CD4-positive, alpha-beta T cell treated with Interleukin-17A for 4 hours (primary cell): ENCODE measurements around the gene SDF4.

Experiments used
- DNase-seq: peaks from one replicate; pipeline ENCODE4 v3.0.0-alpha.2; 2020; ENCODE audit warnings: mixed read lengths

Gene SDF4

DNA sequence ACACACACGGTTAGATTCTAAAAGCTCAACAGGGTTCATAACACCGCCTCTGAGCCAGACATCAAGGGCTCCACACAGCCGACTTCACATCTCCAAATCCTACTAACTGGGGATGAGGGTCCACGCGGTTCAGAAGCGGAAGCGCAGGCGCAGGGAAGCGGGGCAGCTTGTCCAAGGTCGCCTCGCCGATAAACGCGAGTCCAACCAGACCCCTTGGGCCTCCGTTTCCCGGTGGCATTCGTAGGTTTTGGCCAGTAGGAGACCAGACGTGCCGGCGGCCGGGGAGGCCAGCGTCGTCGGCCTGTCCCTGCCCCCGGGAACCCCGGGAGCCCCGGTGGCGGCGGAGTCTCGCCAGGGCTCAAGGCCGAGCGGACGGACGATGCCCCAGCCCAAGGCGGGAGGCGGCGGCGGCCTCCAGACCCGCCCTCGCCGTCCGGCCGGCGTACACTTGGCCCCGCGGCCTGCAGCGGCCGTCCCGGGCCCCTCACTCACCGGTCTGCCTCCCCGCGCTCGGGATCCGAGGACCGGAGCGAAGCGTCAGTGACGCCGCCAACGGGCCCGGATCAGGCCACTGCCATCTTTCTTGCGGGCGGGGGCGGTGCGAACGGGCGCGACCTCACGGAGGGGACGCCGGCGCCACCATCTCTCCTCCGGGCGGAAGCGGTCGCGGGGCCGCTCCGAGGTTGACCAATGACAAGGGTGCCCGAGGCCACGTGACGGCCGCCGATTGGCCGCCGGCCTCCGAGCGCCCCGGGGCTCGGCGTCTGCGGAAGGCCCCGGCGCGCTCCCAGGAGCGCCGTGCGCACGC is at the start of gene SDF4:
Gene SDF4 (minus strand): TSS at position 602 of the 808 bp plus-strand sequence. CDS start 3,229 bp downstream, outside the sequence.
- DNase-seq, result peak; percentile 96

GRCh38 chr1:1280782-1281481 is 49.1 kb upstream of the SDF4 start:
- no peak for DNase-seq

GRCh38 chr1:1279028-1279427 is 47.2 kb upstream of the SDF4 start:
- DNase-seq, result no peak

DNA sequence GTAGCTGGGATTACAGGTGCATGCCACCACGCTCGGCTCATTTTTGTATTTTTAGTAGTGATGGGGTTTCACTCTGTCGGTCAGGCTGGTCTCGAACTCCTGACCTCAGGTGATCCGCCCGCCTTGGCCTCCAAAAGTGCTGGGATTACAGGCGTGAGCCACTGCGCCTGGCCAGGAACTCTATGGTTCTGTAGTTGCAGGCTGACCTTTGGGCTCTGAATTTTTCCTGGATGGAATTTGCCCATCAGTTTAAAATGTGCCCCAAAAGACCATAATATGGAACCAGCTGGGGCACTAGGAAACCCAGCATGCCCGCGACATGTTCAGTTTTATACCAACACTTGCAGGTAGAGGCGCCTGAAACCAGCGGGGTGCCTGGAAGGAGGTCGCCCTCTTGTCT is 46.8 kb upstream of the SDF4 start:
- no peak for DNase-seq

DNA sequence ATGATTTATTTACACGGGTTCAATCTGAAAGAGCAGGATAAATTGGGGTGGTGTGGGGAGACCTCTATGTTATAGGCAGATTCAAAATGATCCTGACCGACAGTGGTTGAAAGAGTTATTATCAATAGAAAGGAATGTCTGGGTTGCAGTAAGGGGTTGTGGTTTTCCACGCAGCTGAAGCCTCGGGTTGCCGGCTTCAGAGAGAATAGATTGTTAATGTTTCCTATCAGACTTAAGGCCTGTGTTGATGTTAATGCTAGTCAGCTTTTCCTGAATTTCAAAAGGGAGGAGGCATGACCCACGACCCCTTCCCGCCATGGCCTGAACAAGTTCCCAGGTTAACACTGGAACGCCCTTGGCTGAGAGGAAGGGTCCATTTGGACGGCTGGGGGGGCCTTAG is 44.0 kb upstream of the SDF4 start:
- DNase-seq, result no peak

DNA sequence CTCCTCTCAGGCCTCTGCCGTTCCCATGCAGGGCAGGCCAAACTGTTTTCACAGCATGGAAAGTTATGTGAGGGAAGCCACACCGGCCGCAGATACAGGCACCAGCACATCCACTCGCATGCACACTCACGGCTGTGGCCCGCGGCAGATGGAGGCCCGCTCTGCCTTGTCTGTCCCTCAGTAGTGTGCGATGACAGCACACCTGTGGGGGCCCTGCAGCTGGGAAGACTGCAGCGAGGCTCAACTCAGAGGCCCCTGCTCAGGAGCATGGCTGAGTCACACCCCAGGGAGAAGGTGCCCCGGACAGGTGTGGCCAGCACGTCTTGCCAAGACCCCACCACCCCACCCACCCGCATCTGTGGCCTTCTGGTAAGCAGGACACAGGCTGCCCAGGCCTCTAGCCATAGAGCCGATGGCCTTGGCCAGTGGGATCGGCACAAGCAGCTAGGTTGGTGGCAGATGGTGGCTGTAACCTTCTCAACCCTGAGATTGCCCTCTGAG is 43.2 kb upstream of the SDF4 start:
- no peak for DNase-seq

GRCh38 chr1:1274299-1274930 is 42.6 kb upstream of the SDF4 start:
- no peak for DNase-seq

DNA sequence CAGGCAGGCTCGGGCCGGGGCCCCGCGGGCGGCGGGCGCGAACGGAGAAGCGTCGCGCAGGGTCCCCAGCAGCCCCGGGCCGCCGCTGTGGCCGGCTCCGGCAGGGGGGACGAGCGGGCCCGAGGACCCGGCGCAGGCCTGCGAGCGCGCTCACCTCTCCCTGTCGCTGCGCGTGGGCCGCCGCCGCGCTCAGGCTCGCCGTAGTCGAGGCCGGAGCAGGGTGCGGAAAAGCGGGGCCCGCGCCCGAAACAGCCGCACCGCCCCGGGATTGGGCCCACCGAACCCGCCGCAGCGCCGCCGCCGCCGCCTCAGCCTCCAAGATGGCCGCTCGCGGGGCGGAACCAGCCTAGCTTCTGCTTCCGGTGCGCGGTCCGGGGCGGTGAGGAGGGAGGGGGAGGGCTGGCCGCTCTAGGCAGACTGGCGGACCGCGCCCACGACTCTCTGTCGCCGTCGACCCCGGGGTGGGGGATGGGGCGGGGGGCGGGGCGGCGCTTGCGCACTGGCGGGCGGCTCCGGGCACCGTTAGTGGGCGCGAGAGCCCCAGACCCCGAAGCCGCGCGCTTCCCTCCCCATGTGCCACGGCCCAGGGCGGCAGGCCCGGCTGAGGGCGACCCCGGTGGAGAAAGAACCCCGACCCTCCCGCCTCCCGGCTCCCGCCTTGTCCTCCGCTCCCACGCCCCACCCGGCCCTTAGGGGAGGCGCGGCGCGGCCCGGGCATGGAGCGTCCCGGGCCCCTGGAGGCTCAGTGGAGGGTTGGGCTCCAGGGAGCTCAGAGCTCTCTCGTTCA is 41.9 kb upstream of the SDF4 start, which contains the start of gene UBE2J2:
Gene UBE2J2 (minus strand): TSS at position 343 of the 787 bp plus-strand sequence. CDS start 5,862 bp downstream, outside the sequence.
- peak; percentile 95 for DNase-seq

GRCh38 chr1:1273209-1273511 is 41.4 kb upstream of the SDF4 start:
- DNase-seq, result no peak

GRCh38 chr1:1272341-1273208 is 40.8 kb upstream of the SDF4 start:
- peak; percentile 13 for DNase-seq

DNA sequence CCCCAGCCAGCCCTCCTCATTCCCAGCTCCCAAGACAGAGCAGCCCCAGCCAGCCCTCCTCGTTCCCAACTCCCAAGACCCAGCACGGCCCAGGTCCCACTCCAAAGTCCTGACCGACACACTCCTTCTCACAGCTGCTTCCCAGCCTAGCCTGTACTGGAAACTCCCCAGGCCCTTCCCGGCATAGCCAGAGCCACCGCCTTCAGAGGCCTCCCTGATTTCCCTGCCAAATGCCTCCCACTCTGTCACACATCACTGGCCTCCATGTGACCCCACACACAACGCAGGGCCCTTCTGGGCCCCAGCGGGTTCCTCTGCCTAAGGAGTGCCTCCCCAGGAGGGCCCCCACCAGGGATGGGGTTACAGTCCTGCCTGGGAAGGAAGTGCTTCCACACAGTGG is 39.0 kb upstream of the SDF4 start:
- DNase-seq, result no peak

GRCh38 chr1:1268284-1268682 is 36.5 kb upstream of the SDF4 start:
- no peak for DNase-seq

GRCh38 chr1:1267488-1268283 is 35.9 kb upstream of the SDF4 start:
- DNase-seq, result no peak

GRCh38 chr1:1264868-1265272 is 33.1 kb upstream of the SDF4 start:
- DNase-seq, result peak; percentile 26

GRCh38 chr1:1264026-1264425 is 32.2 kb upstream of the SDF4 start:
- DNase-seq, result no peak

DNA sequence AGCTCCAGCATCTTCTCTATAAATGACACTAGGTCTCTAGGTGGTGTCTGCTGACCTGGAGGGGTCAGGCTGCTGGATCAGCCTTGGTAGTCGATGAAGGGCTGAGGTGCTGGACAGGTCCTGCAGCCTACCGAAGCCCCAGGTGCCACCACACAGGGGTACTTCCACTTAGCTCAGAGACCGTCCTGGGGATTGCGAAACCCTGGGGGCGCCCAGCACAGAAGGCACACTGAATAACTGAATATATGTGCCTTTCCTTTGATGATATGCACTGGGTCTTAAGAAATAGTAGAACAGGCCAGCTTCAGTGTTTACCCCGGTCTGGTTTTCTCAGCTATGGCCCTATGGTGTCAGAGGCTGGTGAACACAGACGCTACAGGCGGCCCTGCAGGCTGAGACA is 31.0 kb upstream of the SDF4 start:
- no peak for DNase-seq

DNA sequence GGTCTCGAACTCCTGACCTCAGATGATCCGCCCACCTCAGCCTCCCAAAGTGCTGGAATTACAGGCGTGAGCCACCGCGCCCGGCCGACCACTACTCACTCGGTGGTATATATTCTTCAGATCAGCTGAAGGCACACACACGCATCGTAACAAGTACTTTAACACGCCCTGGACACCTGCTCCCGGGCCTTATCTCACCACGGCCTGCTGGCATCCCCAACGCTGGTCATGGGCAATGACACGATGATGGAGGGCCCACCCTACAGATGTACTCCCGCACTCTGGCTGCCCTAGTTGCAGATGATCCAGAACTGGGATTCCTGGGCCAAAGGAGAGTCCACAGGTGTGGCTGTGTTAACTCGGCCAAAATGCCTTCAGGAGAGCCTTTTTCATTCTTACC is 30.3 kb upstream of the SDF4 start:
- no peak for DNase-seq

DNA sequence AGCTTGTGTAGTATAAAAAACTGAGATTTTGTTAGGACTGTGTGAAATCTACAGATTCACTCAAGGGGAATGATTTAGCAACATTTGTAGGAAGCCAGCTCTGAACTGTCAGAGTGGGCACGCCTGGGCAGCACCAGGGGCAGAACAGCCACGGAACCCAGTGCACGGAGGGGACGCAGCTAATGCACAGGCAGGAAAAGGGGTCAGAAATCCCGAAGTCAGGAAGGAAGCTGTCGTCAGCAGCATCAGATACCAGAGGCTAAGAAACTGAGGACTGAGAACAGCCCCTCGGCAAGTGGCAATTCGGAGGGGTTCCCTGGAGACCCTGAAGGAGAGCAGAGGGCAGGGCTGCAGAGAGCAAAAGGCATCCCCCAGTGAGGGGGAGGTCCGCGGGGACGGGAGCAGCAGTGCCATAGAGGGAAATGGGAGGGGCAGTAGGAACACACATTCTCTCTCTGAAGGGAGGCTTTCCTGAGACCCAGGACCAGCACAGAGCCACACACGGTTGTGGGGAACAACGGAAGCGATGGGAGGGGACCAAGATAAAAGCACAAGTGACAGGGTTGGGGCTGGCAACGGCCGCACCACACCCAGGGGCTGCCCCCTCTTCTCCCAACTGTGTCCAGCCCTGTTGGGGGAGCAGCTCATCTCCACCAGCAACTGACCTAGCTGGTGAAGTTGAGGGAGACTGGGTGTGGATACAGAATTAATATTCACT is 29.2 kb upstream of the SDF4 start:
- no peak for DNase-seq

DNA sequence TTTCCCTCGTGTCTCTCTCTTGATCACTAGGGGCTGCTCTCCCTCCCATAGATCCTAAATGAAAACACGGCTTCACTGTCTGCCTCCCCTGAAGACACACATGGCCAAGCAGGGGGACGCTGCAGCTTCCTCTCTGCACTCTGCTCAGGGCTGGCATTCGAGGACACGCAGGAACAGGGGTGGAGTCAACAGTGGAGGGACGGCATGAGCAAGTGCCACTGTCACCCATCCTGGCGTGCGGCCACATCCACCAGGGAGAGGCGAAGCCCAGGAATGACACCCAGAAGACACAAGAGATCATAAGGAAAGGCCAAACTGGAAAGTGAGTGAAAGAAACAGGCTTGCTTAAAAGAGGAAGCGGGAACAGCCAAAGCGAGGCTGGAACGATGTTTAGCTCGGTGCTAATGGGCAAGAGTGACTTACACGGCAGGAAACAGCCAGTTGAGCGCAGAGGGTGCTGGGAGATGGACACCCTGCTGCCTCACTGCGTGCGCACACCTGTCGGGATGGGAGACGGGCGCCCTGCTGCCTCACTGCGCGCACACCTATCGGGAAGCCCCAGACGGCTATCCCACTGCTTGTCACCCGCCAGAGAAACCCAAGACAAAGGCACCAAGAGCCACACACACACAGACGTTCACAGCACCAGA is 28.3 kb upstream of the SDF4 start:
- DNase-seq, result no peak

- no peak for DNase-seq
These were observed 27.7 kb upstream of the SDF4 start for GRCh38 chr1:1259540-1259939.
